ENCODE results near the gene GRK7. TPM values are rescaled to one million over a fixed set of nuclear protein-coding genes. Genes with fewer than 3 reads are reported as not detected.
"Not testable (repeated sequence)": the region's sequence is repeated elsewhere in the genome, so short reads cannot be mapped to it uniquely, and the experiment has no call there.

GRK7 gene
- total and polyA plus RNA-seq, 2 experiments from 2014 or later = 0.07 TPM; not detected in 1

- Histone ChIP-seq H3K27me3 (no peaks in the 10 kb centered on the region), H3K27ac (no peak overlapping the region), H3K79me2 (no peaks in the 10 kb centered on the region), H4K20me1 (ENCODE audit: insufficient read depth, poor library complexity, severe bottlenecking) (no peaks in the 10 kb centered on the region), H2AFZ (no peak overlapping the region), H3K9me2 (replicated peaks; ENCODE audit: insufficient read depth) (no peaks in the 10 kb centered on the region), H3K4me2 (no peak overlapping the region), H3K9me3 (ENCODE audit: low read depth) (no peaks in the 10 kb centered on the region), H3K4me1 (ENCODE audit: insufficient read depth) (no peaks in the 10 kb centered on the region), H3K4me3 (no peak overlapping the region), H3K36me3 (replicated peaks; ENCODE audit: insufficient read depth, low read depth) (no peaks in the 10 kb centered on the region)
- DNase-seq (ENCODE audit: low spot score) = no peak
- no peak for TF ChIP-seq EZH2 (IDR thresholded peaks at IDR 0.05; ENCODE audit: borderline replicate concordance)
- no peak for TF ChIP-seq CTCF (IDR thresholded peaks at IDR 0.05; ENCODE audit: poor library complexity)
- no peak for TF ChIP-seq EZH2phosphoT487 (IDR thresholded peaks at IDR 0.05; ENCODE audit: low read depth, severe bottlenecking, unreplicated experiment)
- WGBS (ENCODE audit: low lambda C conversion rate, missing lambda C conversion rate) = 80% methylated on average over 2 of the region's 2 CpGs
Measured at GRCh38 chr3:141784531-141784930, 21.3 kb downstream of the GRK7 start.

- no peak for DNase-seq (ENCODE audit: low spot score)
- 88% methylated on average over 4 of the region's 4 CpGs for WGBS (ENCODE audit: low lambda C conversion rate, missing lambda C conversion rate)
- Histone ChIP-seq H3K9me2 (replicated peaks; ENCODE audit: insufficient read depth) (no peaks in the 10 kb centered on the region), H3K4me3 (no peak overlapping the region), H3K27ac (no peak overlapping the region), H3K9me3 (ENCODE audit: low read depth) (no peaks in the 10 kb centered on the region), H3K36me3 (replicated peaks; ENCODE audit: insufficient read depth, low read depth) (no peaks in the 10 kb centered on the region), H2AFZ (no peak overlapping the region), H3K27me3 (no peaks in the 10 kb centered on the region), H3K79me2 (no peaks in the 10 kb centered on the region), H3K4me1 (ENCODE audit: insufficient read depth) (no peaks in the 10 kb centered on the region), H4K20me1 (ENCODE audit: insufficient read depth, poor library complexity, severe bottlenecking) (no peaks in the 10 kb centered on the region), H3K4me2 (no peak overlapping the region)
- no peak for TF ChIP-seq EZH2phosphoT487 (IDR thresholded peaks at IDR 0.05; ENCODE audit: low read depth, severe bottlenecking, unreplicated experiment)
- TF ChIP-seq EZH2 (IDR thresholded peaks at IDR 0.05; ENCODE audit: borderline replicate concordance) = no peak
- no peak for TF ChIP-seq CTCF (IDR thresholded peaks at IDR 0.05; ENCODE audit: poor library complexity)
Measured at GRCh38 chr3:141788149-141788548, 24.9 kb downstream of the GRK7 start.

GRCh38 chr3:141788750-141789149 lies 25.5 kb downstream of the GRK7 start:
- H3K4me2 ChIP-seq; H3K9me3 ChIP-seq (ENCODE audit: low read depth); H4K20me1 ChIP-seq (ENCODE audit: insufficient read depth, poor library complexity, severe bottlenecking); H3K4me1 ChIP-seq (ENCODE audit: insufficient read depth); H3K4me3 ChIP-seq; H3K79me2 ChIP-seq; H3K36me3 ChIP-seq (replicated peaks; ENCODE audit: insufficient read depth, low read depth); H2AFZ ChIP-seq; H3K27me3 ChIP-seq; H3K9me2 ChIP-seq (replicated peaks; ENCODE audit: insufficient read depth); H3K27ac ChIP-seq; DNase-seq (ENCODE audit: low spot score): not testable (repeated sequence)
- 96% methylated on average over 5 of the region's 5 CpGs for WGBS (ENCODE audit: low lambda C conversion rate, missing lambda C conversion rate)

GRCh38 chr3:141789281-141789680 lies 26.1 kb downstream of the GRK7 start:
- Histone ChIP-seq H3K9me2 (replicated peaks; ENCODE audit: insufficient read depth) (no peaks in the 10 kb centered on the region), H3K4me3 (no peak overlapping the region), H3K4me1 (ENCODE audit: insufficient read depth) (no peaks in the 10 kb centered on the region), H3K27me3 (no peaks in the 10 kb centered on the region), H3K36me3 (replicated peaks; ENCODE audit: insufficient read depth, low read depth) (no peaks in the 10 kb centered on the region), H3K9me3 (ENCODE audit: low read depth) (no peaks in the 10 kb centered on the region), H3K27ac (no peak overlapping the region), H3K4me2 (no peak overlapping the region), H4K20me1 (ENCODE audit: insufficient read depth, poor library complexity, severe bottlenecking) (no peaks in the 10 kb centered on the region), H2AFZ (no peak overlapping the region), H3K79me2 (no peaks in the 10 kb centered on the region)
- TF ChIP-seq CTCF (IDR thresholded peaks at IDR 0.05; ENCODE audit: poor library complexity) (no peak), EZH2phosphoT487 (IDR thresholded peaks at IDR 0.05; ENCODE audit: low read depth, severe bottlenecking, unreplicated experiment) (no peak), EZH2 (IDR thresholded peaks at IDR 0.05; ENCODE audit: borderline replicate concordance) (no peak)
- no peak for DNase-seq (ENCODE audit: low spot score)
- WGBS (ENCODE audit: low lambda C conversion rate, missing lambda C conversion rate) = 93% methylated on average over 7 of the region's 7 CpGs
